Prostate gland (tissue), 2 donors: ENCODE measurements around the gene APOBEC3B.

Experiments
- POLR2A ChIP-seq: fragments of 450-650 bp; IDR thresholded peaks from one replicate; pipeline ENCODE4 v1.6.1; 2016; ENCODE audit warnings: antibody characterized with exemption, mild to moderate bottlenecking
- TF ChIP-seq, protein P1 (sequence below), 4 experiments: fragments of 200-600 bp in 2 of 4; fragments of 450-650 bp in 2 of 4; sonication (generic) in 2 of 4; IDR thresholded peaks; 1 replicate in 3 of 4; 2 replicates in 1 of 4; pipeline ENCODE4 v1.5.1; 2016 to 2019; ENCODE audit warnings: antibody characterized with exemption in 4 of 4, mild to moderate bottlenecking in 2 of 4, moderate library complexity in 2 of 4

DNA sequence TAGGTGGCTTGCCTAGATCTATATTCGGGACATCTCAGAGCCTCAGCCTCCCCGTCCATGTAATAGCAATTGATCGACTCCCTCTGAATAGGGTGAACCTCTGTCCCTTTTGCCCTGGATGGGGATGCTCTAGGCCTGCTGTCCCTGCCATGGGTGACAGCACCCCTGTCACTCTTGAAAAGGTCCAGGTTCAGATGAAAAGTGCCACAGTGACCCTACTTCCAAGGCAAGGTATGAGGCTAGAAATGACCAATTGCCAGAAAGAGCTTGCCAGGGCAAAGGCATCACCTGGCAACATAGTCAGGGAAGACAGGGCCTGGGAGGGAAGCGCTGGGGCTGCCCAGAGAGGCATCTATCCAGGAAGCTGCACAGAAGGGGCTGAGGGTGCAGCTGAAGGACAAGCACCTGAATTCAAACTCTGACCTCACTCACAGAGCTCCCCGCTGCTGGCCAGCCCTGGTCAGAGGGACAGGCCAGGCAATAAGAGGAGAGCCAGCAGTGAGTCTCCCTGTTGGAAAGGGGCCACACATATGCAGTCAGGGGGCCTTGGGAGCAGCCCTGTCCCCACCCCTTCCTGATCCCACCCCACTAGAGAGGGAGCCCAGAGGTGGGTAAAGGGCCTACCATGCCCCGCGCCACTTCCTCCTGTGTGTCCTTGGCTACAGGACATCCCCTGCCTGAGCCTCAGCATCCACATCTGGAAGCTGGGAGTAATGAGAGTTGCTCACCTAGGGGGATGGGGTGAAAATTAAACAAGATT, 33.8 kb upstream of the APOBEC3B start:
- TF ChIP-seq, protein P1, sequence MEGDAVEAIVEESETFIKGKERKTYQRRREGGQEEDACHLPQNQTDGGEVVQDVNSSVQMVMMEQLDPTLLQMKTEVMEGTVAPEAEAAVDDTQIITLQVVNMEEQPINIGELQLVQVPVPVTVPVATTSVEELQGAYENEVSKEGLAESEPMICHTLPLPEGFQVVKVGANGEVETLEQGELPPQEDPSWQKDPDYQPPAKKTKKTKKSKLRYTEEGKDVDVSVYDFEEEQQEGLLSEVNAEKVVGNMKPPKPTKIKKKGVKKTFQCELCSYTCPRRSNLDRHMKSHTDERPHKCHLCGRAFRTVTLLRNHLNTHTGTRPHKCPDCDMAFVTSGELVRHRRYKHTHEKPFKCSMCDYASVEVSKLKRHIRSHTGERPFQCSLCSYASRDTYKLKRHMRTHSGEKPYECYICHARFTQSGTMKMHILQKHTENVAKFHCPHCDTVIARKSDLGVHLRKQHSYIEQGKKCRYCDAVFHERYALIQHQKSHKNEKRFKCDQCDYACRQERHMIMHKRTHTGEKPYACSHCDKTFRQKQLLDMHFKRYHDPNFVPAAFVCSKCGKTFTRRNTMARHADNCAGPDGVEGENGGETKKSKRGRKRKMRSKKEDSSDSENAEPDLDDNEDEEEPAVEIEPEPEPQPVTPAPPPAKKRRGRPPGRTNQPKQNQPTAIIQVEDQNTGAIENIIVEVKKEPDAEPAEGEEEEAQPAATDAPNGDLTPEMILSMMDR (IDR thresholded peaks at IDR 0.05), result no peak
- TF ChIP-seq POLR2A, result no peak
